H1 (cell line): ENCODE results near the gene PTTG1IP. TPM values are rescaled to one million over a fixed set of nuclear protein-coding genes. Genes with fewer than 3 reads are reported as not detected.

Experiments
- ATF2 ChIP-seq: IDR thresholded peaks from 2 replicates; pipeline ENCODE4 v1.6.1; 2012; ENCODE audit warnings: low read length, inconsistent platforms
- CBX8 ChIP-seq: fragments of 300-800, 300-1000 bp; sonication (generic); IDR thresholded peaks from 2 replicates; pipeline ENCODE4 v1.7.1; 2016; ENCODE audit warnings: low read depth, low read length, borderline replicate concordance
- CHD7 ChIP-seq: fragments of 300-600 bp; sonication (generic); IDR thresholded peaks from 2 replicates; pipeline ENCODE4 v1.7.1; 2012; ENCODE audit warnings: low read length, moderate library complexity, mild to moderate bottlenecking, inconsistent platforms; ENCODE audit not compliant: insufficient replicate concordance
- FOSL1 ChIP-seq: IDR thresholded peaks from 2 replicates; pipeline ENCODE4 v1.6.1; 2011; ENCODE audit warnings: mild to moderate bottlenecking, low read depth, low read length, moderate library complexity; ENCODE audit not compliant: insufficient read depth
- NRF1 ChIP-seq: IDR thresholded peaks from 2 replicates; pipeline ENCODE4 v1.6.1; 2011; ENCODE audit warnings: mild to moderate bottlenecking, low read depth, low read length, improper control_type of control experiment
- POU5F1 ChIP-seq: IDR thresholded peaks from 2 replicates; pipeline ENCODE4 v1.6.1; 2011; ENCODE audit warnings: low read depth, mild to moderate bottlenecking, low read length, moderate library complexity
- USF2 ChIP-seq: IDR thresholded peaks from 2 replicates; pipeline ENCODE4 v1.6.1; 2011; ENCODE audit warnings: low read length, improper control_type of control experiment
- polyA plus RNA-seq, 7 experiments: library from polyadenylated mRNA; depleted of rRNA in 3 of 7; stranded (reverse) in 5 of 7; unstranded in 2 of 7; fragments of >200 nt in 5 of 7; fragments of 200-250 nt in 2 of 7; gene quantifications; 1 replicate in 5 of 7; 2 replicates in 1 of 7; 4 replicates in 1 of 7; pipeline versions ENCODE4 v1.2.1 to v1.2.3, GENCODE V29; 2011 to 2013; ENCODE audit warnings: missing spikeins in 2 of 7, mixed read lengths in 2 of 7
- total RNA-seq: library from RNA; stranded (reverse); fragmentation: NEBNext Ultra II Directional; extraction: Animal tissue kit (Norgen Biotek cat#: 25700); gene quantifications from 2 replicates; pipeline ENCODE4 v1.2.1, GENCODE V29; 2021

PTTG1IP gene
- total and polyA plus RNA-seq, 2 of the 8 experiments (the other 6 are each of a cell fraction or from before 2014, with no cell fraction given): 90.8 to 130 TPM

- TF ChIP-seq CHD7 (no peak), POU5F1 (no peak), USF2 (no peak), NRF1 (no peak), CBX8 (no peak), FOSL1 (no peak), ATF2 (no peak)
These were observed 14.5 kb upstream of the PTTG1IP start (continued) for GRCh38 chr21:44887807-44888580.
